H54 (cell line): ENCODE measurements around the gene CASP3.
"Not testable (repeated sequence)": the region's sequence is repeated elsewhere in the genome, so short reads cannot be mapped to it uniquely, and the experiment has no call there.

Source experiments
- DNase-seq: peaks from one replicate; pipeline ENCODE4 v3.0.0; 2011; ENCODE audit warnings: low spot score, mixed read lengths; ENCODE audit not compliant: insufficient read length
- FAIRE-seq: peaks from 3 replicates; lab custom pipeline; 2011; peaks lifted over from hg19 to GRCh38; lab: Jason Lieb, UNC
- POLR2A ChIP-seq: IDR thresholded peaks from 2 replicates; pipeline ENCODE4 v1.6.1; 2011; ENCODE audit warnings: low read depth, mild to moderate bottlenecking, low read length

The CASP3 gene

GRCh38 chr4:184599492-184600135, 49.6 kb downstream of the CASP3 start:
- no peak for TF ChIP-seq POLR2A
- DNase-seq = peak; percentile 19
- no peak for FAIRE-seq

- FAIRE-seq = no peak
- TF ChIP-seq POLR2A = no peak
- DNase-seq = no peak
Measured at GRCh38 chr4:184598753-184599491, 50.3 kb downstream of the CASP3 start.

GRCh38 chr4:184596617-184597185, 52.5 kb downstream of the CASP3 start:
- DNase-seq = no peak
- no peak for FAIRE-seq
- no peak for TF ChIP-seq POLR2A

GRCh38 chr4:184596044-184596616, 53.1 kb downstream of the CASP3 start:
- TF ChIP-seq POLR2A = no peak
- no peak for FAIRE-seq
- DNase-seq = no peak

GRCh38 chr4:184595430-184595829, 53.8 kb downstream of the CASP3 start:
- no peak for TF ChIP-seq POLR2A

GRCh38 chr4:184593461-184593860, 55.8 kb downstream of the CASP3 start:
- no peak for FAIRE-seq
- no peak for DNase-seq
- no peak for TF ChIP-seq POLR2A

More at GRCh38 chr4:184595430-184595829, 53.8 kb downstream of the CASP3 start:
- no peak for FAIRE-seq
- no peak for DNase-seq

GRCh38 chr4:184591747-184592270, 57.4 kb downstream of the CASP3 start:
- DNase-seq, FAIRE-seq: not testable (repeated sequence)

GRCh38 chr4:184591070-184591677, 58.1 kb downstream of the CASP3 start:
- FAIRE-seq = no peak
- DNase-seq = no peak
- no peak for TF ChIP-seq POLR2A

- TF ChIP-seq POLR2A = no peak
- FAIRE-seq = no peak
- no peak for DNase-seq
Measured at GRCh38 chr4:184590196-184590595, 59.1 kb downstream of the CASP3 start.

GRCh38 chr4:184588893-184589292, 60.4 kb downstream of the CASP3 start:
- DNase-seq (no peak), FAIRE-seq (no peak)
- no peak for TF ChIP-seq POLR2A

GRCh38 chr4:184587701-184588100, 61.5 kb downstream of the CASP3 start:
- no peak for FAIRE-seq
- DNase-seq = no peak
- no peak for TF ChIP-seq POLR2A

GRCh38 chr4:184587221-184587620, 62.0 kb downstream of the CASP3 start:
- TF ChIP-seq POLR2A = no peak
- DNase-seq (no peak), FAIRE-seq (no peak)

- DNase-seq = no peak
- no peak for FAIRE-seq
- TF ChIP-seq POLR2A = no peak
Measured at GRCh38 chr4:184583738-184584502, 65.3 kb downstream of the CASP3 start.
